Glomerular visceral epithelial cell (primary cell): ENCODE data around the gene PIGQ.

ENCODE experiments used
- DNase-seq: peaks from one replicate; pipeline ENCODE4 v3.0.0-alpha.2; 2016; ENCODE audit errors: extremely low spot score

PIGQ gene

GRCh38 chr16:606656-607307 is 37.0 kb downstream of the PIGQ start:
- no peak for DNase-seq

- DNase-seq, result no peak
Observed at GRCh38 chr16:608019-608418, 38.3 kb downstream of the PIGQ start.

GRCh38 chr16:609316-609715 is 39.5 kb downstream of the PIGQ start:
- DNase-seq, result no peak

- DNase-seq, result no peak
Observed at GRCh38 chr16:609984-610383, 40.2 kb downstream of the PIGQ start.

- no peak for DNase-seq
Observed at GRCh38 chr16:610513-611381, 41.0 kb downstream of the PIGQ start.

GRCh38 chr16:615122-615521 is 45.4 kb downstream of the PIGQ start:
- DNase-seq, result no peak

- DNase-seq, result no peak
Observed at GRCh38 chr16:616733-617586, 47.2 kb downstream of the PIGQ start.

GRCh38 chr16:617855-618254 is 48.1 kb downstream of the PIGQ start:
- no peak for DNase-seq

- no peak for DNase-seq
Observed at GRCh38 chr16:619476-620100, 49.8 kb downstream of the PIGQ start.

- DNase-seq, result no peak
Observed at GRCh38 chr16:620700-621525, 51.1 kb downstream of the PIGQ start.

GRCh38 chr16:621526-622105 is 51.8 kb downstream of the PIGQ start:
- no peak for DNase-seq

GRCh38 chr16:622920-623280 is 53.1 kb downstream of the PIGQ start:
- no peak for DNase-seq

- no peak for DNase-seq
Observed at GRCh38 chr16:624526-625070, 54.8 kb downstream of the PIGQ start.

GRCh38 chr16:625117-625976 is 55.6 kb downstream of the PIGQ start:
- no peak for DNase-seq

- no peak for DNase-seq
Observed at GRCh38 chr16:625977-626765, 56.4 kb downstream of the PIGQ start.

- peak; percentile 91 for DNase-seq
Observed at GRCh38 chr16:626787-627453, 57.2 kb downstream of the PIGQ start.

- peak; percentile 37 for DNase-seq
Observed at GRCh38 chr16:627454-628239, 57.9 kb downstream of the PIGQ start.
